NCI-H2107 treated with DMSO at 0.1 percent for 48 hours (cell line): Measurements from ENCODE around the gene VWC2L.
A peak's percentile ranks its signal among the peaks of the same experiment; 100 is the strongest.

Experiments used
- DNase-seq: peaks from one replicate; lab custom pipeline; 2025; ENCODE audit not compliant: unreplicated experiment; lab: John Stamatoyannopoulos, UW

VWC2L gene

DNA sequence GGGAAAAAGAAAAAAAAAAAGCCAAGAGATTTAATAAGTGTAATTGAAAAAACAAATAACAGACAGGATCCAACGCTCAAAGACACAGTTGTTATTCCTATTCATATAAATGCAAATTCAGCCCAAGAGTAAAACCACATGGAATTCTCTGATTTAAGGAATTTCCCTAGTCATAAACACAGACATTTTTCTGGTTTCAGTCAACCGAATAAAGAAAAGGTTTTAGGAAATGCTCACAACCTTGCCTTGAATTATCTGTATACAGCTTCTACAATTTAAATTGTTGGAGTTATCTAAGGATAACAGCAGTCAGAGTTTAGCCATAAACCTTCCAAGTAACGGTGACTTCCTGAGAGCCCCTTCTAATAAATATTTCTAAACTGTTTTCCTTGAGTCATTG lies 122.7 kb downstream of the VWC2L start:
- no peak for DNase-seq

DNA sequence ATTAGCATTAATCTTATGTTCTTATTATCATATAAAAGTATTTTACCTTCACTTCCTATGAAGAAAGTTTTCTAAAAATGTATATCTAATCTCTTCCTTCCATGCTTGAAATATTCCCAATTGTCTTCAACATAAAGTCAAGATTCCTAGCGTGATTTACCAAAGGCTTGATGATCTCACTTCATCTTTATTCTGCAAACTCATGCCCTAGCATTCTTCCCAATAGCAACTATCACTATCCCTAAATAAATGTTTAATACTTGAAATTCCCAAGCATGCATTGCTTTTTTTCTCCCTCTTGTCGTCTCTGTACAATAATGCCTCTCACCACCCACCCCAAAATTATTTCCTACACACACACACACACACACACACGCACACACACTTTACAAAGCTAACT lies 125.8 kb downstream of the VWC2L start:
- no peak for DNase-seq

DNA sequence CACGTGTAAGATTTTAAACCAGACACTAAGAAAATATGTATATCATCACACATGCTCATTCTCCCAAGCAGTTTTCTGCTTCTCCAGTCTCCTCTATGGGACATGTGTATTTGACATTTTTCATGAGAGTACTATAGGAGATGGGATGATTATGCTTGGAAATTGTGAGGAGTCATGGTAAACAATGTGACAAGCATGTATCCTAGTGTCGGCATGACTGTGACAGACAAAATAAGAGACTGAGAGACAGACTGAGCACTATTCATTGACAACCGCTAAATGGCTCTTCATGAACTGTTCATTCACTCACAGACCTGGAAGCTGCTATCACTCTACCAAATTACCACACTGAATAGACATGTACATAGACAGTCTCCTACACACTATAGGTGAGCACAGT lies 127.1 kb downstream of the VWC2L start:
- DNase-seq = no peak

DNA sequence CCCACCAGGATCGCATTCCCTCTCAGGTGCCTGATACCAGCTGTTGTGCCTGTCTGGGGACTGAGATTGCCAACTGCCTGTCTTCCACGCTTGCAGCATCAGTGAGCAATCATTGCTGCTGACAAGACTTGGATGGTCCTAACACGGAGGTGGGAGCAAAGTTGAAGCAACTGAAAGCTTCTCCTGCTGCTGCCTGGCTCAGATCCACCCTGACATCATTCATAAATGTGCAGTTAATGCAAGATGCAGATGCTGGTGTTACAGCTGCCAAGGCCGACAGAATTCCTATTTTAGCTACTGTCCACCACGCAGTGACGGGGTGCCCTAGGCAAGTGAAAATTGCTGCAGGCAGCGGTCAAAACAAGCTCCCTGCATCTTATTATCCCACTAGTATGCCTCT lies 131.4 kb downstream of the VWC2L start:
- no peak for DNase-seq

DNA sequence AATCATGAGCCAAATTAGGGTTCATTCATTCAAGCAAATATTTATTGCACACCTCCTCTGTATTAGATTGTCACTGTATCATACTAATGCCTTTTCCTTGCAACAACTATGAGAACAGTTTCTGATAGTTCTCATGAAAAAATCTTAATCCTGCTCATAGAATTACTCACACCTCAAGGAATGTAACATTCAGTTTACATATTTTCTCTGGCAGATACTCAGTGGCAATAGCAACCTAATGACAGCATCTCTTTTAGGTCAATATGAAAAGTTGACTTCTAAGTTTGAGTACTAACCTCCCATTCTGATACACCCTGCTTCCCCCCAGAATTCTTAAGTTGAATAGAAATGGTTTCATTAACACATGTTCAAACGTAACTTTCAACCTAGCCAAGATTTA lies 132.0 kb downstream of the VWC2L start:
- DNase-seq = no peak

DNA sequence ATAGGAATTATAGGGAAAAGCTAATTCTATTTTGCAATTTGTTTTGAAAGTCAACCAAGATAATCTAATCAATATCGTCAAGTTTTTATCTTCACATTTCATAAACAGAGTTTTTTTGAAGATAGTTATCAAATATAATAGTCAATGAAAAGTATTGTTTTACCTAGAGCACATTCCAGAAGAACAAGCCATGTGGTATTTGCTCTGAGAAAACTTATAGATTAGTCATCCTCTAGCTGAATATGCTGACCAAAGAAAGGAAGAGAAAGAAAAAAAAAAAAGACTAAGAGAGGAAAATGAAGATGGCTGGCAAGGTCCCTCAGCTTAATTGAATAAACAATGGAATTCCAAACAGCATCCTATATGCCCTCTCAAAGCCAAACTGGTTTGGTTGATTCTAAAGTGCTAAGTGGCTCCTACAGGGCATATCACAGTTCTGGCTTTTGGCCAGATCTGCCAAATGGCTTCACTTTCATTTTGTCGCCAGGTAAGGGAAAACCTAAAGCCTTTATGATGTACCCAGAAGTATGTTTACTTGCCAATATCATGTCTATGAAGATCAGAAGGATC lies 132.6 kb downstream of the VWC2L start:
- no peak for DNase-seq

DNA sequence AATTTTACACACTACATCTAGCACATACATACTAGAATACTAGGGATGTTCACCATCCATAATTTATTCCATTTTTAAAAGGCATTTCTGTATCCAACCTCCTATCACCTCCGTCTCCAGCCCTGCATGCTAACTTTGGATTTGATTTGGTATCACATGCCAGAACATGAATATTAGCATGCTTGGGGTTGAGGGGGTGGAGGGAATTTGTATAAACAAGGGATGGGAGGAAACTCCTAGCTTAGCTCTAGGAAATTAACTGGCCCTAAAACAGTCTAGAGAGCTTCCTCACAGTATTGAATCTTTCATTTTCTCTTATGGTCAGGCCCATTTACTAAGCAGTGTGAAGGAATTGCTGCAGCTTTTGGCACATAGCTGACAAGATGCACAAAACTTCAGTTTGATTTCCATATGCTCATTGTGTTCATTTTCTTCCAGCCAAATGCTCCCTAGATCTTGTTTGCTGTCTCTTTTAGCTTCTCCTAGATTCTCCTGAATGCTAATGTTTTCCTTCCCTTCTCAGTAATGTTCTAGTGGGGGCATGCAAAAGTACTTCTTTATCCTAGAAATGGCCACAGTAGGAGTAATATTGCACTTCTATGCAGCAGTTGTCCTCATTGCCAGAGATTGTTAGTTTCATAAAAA lies 135.2 kb downstream of the VWC2L start:
- no peak for DNase-seq

DNA sequence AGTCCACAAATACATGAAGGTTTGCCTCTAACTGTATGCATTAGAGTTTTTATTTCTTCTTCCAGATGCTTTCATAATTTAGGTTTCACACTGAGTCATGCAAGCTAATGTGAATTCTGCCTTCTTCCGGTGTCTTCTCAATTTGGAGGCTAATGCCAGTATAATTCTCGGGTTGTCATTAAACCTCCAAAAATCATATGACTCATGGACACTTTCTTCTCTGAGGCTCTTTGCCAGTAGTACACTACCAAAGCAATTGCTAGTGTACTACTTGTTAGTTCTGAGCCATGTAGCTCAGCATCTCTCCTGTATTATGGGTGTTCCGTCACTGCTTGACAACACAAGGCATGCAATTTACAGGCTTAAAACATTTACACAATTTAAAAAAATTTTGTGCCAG lies 137.1 kb downstream of the VWC2L start:
- DNase-seq = no peak

DNA sequence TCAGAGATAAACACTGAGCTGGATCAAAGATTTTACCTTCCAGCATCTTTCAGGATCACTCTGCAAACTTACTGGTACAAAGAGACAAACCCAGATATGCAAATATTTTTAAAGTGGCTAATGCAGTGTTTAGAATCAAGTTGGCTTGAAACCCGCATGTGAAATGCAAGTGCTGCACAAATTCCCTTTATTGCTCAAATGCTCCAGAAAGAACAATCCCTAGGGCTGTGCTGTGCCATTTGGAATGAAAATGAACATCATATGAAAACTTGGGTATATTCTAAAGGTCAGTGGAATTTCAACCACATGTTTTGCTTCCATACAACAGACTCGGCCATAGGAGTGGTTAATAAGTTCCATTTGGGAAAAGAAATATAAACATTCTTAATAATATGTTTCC lies 139.1 kb downstream of the VWC2L start:
- no peak for DNase-seq

DNA sequence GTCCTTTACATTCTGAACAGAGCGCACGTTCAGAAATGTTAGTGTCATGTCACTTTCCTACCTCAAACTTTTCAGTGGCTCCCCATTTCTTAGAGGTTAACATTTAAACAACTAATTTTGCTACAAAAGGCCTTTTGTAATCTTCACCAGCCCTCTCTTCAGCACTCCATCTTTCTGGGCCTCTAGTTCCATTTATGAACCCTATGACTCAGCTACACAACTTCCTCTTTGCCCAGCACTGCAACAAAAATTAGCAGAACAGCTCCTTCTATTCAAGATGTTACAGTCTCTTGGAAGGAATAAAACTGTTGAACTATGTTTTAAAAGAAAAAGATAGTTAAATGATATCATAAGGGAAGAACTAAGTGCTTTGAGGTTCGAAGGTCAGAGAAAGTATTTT lies 139.9 kb downstream of the VWC2L start:
- no peak for DNase-seq

DNA sequence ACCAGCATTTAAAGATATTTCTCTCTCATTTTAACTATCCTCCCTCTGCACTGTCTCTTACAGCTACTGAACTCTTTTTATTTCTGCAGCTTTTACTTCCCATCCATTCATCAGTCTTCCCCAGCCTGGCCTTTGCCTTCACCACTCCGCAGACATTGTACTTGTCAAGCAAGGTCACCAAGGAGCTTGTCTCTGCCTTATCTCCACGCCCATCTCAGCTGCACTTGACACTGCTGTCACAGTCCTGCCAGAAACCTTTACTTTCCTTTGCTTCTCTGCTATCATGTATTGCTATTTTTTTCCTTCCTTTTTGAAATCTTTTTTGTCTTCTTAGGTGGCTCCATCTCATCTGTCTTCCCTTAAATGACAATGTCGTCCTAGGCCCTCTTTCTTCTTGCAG lies 147.0 kb downstream of the VWC2L start:
- no peak for DNase-seq

DNA sequence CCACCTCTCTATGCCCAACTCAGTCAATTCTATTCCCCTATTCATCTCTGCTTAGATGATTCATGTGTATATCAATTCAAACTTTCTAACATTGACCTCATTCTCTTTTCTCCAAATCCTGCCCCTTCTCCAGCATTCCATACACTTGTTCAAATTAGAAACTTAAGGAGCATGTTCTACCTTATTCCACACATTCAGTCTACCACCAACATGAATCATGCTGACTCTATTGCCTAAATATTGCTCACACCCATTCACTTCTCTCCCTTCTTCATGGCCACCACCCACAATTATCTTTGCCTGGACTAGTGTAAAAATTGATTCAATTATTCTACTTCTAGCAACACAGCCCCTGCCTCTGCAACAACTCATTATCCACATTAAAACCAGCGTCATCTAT lies 147.5 kb downstream of the VWC2L start:
- no peak for DNase-seq

DNA sequence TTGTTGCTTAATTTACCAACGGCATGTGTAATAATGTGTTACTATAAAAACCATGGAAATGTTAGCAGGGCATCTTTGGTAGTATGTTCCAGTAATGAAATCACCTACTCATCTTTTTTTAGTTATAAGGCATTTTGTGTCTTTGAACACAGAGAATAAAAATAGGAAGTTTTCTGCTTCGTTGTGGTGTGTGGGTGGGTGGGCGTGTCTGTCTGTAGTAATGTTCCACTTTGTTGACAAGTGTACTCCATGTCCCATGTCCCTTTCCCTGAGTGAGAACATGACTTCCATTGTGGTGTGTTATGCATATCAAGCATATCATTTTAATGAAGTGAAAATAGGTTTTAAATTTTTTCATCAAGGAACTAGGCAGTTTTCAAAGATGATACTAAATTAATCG lies 149.3 kb downstream of the VWC2L start:
- DNase-seq = no peak

DNA sequence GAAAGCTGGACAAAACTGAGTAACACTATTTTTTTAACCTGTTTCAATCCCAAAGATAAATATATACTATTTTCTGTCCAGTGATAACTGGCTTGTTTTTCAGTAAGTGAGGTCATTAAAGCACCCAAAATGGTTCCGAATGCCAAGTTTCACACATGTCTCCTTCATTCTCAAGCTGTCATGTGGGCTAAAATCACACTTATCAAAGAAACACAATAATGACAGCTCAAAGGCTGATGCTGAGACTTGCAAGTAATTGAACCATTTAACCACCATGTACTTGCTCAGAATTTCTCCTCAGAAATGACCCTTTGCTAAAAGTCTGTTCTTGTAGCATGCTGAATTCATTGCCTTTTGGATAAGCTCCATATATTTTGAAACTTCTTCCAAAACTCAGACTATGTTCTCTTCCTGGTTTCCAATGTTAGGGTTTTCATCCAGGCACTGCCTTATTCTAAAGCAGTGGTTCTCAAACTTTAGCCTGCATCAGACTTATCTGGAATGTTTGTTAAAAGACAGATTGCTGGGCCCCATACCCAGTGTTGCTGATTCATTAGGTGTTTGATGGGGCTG lies 149.8 kb downstream of the VWC2L start:
- DNase-seq = no peak

DNA sequence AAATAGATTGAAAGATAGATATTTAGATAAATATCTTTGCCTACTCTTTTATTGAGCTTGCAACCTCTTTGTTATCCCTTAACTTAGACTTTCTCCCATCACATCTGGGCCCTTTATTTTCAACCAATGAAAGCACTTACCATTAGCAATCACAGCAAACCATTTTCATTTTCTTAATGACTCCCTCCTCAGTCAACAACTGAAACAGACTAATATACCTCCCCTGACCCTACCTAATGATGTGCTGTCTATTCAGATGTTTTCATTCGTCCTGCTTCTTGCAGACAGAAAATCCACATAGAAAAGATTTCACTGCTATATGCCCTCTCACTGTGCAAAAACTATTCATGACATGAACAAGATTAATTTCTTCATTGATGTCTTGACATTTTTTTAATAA lies 154.4 kb downstream of the VWC2L start:
- no peak for DNase-seq

DNA sequence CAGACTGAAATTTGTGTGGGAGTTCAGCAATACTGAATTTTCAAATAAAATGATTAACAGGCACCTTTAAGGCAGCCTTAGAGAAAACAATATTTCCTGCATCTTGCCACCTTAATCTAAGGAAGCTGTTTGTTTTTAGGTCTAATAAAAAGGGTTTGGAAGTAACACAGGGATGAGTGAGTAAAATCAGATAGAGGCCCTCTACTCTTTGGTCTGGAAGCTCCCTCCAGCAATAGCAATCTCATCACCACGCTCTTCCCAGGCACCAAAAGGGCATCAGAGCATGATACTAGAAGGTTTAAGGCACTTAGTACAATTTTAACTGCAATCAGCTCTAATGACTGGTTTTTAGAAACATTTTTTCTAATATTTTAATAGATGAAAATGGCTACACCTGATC lies 155.6 kb downstream of the VWC2L start:
- DNase-seq = no peak

DNA sequence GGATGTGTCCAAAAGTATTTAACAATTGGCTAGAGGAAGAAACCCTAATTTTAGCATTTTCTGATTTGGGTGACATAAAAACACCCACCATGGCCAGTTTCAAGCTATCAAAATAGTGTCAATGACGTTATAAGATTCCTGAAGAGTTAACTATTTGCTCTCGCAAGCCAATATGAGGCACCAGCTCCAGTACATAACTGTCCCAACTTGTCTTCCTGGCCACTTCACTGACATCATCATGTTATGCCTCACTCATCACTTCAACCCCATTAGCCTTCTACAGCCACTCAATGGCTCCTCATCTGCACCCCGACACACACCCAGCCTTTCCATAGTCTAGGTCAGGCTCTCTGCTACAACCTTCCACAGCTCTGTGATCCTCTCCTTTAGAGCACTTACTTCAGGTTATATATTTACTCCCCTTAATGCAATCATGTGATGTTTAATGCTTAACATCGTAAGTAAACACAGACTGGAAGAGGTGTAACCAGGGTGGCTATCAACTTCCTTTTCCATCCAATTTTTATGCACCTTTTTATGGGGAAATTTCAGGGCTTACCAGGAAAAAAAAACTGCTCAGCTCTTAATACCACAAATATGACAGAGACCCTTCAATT lies 158.7 kb downstream of the VWC2L start:
- no peak for DNase-seq

DNA sequence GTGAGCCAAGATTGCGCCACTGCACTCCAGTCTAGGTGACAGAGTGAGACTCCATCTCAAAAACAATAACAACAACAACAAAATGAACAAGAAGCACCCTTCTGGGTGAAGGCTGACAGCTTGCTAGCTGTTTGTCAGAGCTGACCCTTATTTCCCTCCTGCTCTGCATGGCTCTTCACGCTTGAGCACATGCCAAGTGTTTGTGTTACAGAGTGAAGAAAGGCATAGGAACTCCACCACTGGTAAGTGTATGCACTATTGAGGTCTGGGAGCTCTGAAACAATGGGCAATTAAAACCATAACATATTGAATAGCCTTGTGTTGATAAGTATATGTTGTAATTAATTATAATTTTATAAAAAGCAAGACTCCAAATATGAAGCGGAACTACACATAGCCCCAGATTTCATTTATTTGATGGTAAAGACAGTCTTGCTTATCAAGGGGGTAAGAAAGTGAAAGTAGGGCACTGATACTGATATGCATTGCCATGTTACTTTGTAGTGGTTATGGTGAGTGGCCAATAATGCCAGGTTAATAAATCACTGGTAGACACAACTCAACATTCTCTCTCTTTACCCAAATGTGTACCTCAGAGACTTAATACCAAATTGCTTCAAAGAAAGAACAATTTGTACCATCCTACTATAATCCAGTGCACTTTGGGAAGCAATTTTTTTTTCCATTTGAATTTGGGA lies 163.4 kb downstream of the VWC2L start:
- peak; percentile 15 for DNase-seq

DNA sequence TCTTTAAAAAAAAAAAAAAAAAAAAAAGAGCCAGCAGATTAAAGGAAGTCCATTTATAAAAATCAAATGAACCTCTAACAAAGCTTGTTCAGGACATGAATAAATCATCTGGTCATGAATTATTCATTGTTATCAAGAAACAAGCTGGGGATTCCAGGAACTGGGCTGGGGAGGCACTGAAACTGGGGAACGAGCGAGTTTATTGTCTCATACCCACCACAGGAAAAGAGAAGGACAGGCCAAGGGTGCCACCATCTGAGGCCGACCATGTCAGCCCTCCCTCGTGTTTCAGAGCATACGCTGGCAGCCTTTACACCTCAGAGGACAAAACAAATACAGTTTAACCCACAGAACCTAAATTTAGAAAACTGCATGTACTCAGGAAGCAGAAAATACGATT lies 164.2 kb downstream of the VWC2L start:
- DNase-seq = no peak

DNA sequence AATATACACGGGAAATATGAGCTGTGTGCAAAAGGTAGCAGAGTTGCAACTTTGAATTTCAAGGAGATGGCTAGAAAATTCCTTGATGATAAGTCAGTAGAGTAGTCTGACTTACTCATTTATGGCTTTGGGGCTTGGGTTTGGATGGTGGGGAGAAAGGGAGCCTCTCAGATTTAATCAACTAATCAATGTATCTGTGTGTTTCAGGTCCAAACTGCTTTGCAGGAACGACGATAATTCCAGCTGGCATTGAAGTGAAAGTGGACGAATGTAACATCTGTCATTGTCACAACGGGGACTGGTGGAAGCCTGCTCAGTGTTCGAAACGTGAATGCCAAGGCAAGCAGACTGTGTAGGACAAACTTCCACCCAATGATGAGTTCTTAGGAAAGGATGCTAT lies 164.6 kb downstream of the VWC2L start:
- DNase-seq = no peak

DNA sequence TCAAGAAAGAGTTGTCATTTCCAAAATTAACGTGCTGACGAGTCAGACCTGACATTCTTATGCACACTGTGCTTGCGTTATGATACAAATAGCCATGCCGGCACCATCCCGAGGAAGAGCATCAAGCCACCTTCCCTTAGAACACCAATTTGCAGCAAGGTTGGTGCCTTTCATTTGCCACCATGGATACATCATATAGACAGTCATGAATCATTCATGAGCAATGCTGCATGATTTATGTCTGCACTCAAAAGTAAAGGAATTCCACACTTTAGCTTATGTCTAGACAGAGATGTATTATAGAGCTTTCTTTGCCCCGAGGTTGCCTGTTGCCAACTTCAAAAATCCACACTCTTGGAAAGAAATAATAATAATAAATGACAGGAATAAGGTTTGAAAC lies 166.9 kb downstream of the VWC2L start:
- DNase-seq = no peak

DNA sequence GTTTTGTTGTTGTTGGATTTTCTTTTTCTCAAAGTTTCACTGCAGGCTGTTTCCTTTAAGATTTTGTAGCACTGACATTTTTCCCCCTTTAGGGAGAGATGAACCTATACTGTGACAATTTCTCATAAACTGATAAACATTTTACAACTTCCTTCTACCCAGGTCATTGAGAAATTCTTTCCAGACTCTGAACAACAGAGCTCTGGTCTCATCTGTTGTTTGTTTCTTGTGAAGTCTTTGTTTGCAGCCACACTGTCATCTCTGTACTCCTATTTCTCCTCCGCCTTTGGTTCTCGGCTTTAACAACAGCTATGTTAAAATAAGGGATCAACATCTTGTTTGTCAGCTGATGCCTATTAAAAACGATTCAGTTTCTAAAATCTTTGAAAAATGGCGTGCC lies 167.6 kb downstream of the VWC2L start:
- no peak for DNase-seq
